Anterior cingulate cortex (tissue), 58 donors: Measurements from ENCODE around the gene SREK1.
A peak's percentile ranks its signal among the peaks of the same experiment; 100 is the strongest.
"Not testable (repeated sequence)": the region's sequence is repeated elsewhere in the genome, so short reads cannot be mapped to it uniquely, and the experiment has no call there.

Experiments
- DNase-seq, 58 donors: peaks; one replicate each; lab custom pipeline; 2025; lab: John Stamatoyannopoulos, UW

Gene SREK1

DNA sequence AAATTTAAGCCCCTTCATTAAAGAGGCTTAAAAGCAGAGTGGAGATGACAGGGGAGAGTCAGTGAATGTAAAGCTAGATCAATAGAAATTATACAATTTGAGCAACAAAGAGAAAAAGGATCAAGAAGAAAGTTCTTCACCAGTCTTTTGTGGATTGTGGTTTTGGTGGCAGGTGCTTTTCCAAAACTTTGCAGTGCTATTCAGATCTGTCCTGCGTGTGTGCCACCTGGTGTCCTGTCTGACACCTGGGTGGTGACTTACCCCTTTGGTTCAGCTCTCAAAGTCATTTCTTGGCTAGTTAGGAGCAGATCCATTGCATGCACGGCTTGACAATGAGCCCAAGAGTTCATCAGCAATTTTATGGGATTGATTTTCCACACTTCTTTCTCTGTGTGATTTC, 69.4 kb downstream of the SREK1 start:
- no peak for DNase-seq

DNA sequence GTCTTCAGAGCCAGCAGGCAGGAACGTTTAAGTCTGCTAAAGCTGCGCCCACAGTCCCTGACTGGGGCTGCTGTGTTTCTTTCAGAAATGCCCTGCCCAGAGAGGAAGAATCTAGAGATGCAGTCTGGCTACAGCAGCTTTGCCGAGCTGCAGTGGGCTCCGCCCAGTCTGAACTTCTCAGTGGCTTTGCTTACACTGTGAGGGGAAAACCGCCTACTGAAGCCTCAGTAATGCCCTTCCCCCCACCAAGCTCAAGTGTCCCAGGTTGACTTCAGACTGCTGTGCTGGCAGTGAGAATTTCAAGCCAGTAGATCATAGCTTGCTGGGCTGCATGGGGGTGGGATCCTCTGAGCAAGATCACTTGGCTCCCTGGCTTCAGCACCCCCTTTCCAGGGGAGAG, 78.4 kb downstream of the SREK1 start:
- no peak for DNase-seq

DNA sequence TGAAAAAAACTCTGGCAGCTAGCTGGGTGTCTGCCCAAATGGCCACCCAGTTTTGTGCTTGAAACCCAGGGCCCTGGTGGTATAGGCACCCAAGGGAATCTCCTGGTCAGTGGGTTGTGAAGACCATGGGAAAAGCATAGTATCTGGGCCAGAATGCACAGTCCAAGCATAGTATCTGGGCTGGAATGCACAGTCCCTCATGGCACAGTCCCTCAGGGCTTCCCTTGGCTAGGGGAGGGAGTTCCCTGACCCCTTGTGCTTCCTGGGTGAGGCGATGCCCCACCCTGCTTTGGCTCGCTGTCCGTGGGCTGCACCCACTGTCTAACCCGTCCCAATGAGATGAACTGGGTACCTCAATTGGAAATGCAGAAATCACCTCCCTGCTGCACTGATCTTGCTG, 78.8 kb downstream of the SREK1 start:
- not testable (repeated sequence) for DNase-seq

DNA sequence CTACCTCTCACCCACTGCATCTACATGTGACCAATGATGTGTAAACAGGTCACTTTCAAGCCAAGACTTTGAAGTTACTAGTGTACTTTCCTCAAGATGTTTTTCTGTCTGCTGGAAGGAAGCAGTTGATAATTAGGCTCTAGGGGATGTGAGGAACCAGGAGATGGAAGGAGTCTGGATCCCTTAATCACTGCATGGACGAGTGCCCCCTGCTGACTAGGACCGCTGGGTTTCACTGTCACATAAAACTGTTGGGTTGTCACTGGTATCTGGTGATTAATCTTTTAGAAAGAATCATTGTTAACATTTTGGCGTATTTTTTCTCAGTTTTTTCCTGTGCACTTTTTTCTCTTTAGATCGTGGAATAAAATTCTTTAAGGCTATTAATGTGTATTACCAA, 79.5 kb downstream of the SREK1 start:
- DNase-seq, result peak in 7 of 58 donors; percentile 1 to 21 (median 8)

DNA sequence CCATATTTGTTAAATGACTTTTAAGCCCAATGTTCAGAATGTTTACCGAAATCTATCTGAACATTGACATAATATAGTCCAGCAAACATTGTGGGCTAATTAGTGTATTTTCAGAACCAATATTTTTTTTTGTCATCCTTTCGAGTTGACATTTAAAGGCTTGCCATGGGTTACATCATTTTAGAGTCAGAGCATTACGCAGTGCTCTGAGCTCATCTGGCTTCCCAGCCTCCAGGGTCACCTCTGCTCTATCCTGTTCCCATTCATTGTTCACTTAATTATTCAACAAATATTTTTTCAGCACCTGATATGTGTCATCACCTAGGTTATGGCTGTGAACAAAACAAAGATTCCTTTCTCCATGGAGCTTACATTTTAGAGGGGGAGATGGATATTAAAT, 80.2 kb downstream of the SREK1 start:
- no peak for DNase-seq

DNA sequence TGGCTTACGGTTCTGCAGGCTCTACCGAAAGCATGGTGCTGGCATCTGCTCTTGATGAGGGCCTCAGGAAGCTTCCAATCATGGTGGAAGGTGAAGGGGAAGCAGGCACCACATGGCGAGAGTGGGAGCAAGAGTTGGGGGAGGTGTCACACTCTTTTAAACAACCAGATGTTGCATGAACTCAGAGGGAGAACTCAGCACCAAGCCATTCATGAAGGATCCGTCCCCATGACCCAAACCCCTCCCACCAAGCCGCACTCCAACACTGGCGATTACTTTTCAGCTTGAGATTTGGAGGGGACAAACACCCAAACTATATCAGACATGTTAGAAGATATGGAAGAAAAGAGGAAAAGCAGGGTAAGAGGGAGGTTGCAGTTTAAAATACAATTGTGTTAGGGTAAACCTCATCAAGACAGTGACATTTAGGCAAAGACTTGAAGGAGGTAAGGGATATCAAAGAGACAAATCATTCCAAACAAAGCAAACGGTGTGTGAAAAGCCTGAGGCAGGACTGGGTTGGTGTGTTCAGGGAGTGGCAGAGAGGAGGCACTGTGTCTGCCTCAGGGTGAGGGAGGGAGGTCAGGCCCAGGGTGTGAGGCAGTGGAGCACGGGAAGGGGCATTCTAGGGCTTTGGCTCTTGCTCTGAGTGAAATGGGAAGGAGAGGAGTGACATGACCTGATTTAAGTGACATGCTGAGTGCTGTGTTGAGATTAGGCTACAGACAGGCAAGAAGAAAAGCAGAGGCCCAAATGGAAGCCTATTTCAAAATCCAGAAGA, 80.9 kb downstream of the SREK1 start:
- no peak for DNase-seq

DNA sequence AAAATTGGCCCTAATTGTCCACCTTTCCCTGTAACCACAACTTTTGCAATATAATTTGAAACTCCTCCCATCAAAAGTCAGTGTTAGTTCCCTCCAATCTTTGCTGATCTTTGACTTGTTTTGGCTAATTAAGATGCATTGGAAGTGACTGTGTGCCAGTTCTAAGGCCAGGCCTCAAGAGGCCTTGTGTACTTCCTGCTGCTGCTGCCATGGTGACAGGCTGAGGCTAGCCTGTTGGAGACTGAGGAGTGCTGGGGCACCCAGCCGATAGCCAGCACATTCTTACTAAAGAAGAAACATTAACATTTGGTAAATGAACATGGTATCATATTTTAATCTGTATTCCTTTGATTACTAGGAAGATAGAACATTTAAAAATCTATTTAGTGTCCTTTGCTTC, 86.5 kb downstream of the SREK1 start:
- DNase-seq, result no peak

DNA sequence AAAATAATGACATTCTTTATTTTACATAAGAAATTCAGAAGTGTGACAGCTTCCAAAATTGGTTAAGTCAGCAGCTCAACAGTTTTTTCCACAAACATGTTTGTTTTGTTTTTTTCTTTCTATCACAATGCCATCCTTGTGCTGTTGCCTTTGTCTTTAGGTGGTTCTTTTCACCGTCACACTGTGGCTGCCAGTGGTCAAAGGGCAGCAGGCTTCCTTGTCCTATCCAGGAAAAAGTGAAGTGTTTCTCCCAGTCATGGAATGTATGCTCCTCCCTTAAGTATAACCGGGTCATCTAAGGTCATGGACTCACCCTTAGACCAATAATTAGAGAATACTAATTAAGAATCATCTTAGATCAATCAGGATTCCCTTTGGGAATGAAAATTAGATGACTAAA, 87.4 kb downstream of the SREK1 start:
- no peak for DNase-seq

DNA sequence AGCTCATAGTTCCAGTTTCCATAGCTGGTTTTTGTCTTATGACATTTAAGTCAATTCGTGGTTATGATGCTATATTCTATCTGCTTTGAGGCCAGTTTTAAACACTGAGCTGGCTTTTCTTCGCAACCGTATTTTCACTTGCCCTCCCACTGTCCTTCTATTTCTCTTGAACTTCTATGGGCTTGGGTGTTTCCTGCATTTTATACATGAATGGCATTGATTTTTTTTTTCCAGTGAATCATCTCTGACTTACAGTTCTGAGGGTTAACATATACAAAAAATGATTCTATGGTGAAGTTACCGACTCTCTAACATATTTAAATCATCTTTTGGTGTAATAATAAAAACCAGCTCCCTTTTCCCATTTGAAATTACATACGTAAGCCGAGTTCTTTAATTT, 88.2 kb downstream of the SREK1 start:
- DNase-seq, result no peak

DNA sequence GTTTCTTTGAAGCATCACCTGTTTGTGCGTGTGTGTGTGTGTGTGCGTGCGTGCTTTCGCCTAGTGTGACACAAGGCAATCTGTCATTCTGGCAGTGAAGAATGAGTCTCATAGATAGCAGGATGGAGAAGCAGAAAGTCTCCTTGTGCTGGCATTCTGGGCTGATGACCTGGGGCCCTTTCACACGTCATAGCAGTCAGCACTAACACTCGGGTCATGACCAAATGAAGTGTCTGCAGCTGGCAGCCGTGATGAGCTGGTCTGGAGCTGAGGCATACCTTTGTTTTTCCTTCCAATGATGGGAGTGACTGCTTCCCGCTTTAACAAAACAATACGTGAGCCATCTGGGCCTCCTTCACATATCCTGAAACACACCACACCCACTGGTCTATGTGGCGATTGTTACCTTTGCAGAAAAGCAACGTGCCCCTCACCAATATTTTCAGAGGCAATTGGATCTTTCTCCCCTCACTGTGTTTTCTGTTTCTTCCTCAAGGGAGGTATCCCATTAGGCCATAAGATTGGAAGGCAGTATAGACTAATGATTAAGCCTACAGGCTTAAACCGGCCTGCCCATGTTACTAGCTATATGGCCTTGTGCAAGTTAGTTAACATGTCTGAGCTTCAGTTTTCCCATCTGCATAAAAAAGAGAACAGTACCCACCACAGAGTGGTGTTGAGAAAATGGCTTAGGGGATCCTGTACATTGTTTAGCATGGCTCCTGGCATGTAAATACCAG, 88.8 kb downstream of the SREK1 start:
- DNase-seq, result no peak
